Keratinocyte (primary cell): ENCODE results near the gene SLC38A4.

ENCODE experiments used
- EZH2 ChIP-seq: IDR thresholded peaks from one replicate; pipeline ENCODE4 v1.6.1; 2012; ENCODE audit warnings: inconsistent platforms, mild to moderate bottlenecking, low read length, moderate library complexity
- TF ChIP-seq, protein P1 (sequence below), 3 experiments: IDR thresholded peaks in 1 of 3; conservative IDR thresholded peaks in 1 of 3; optimal IDR thresholded peaks in 1 of 3; 2 replicates in 2 of 3; 3 replicates in 1 of 3; pipeline versions ENCODE3 to v1.5.1; 2011; ENCODE audit warnings: low read length in 3 of 3, mild to moderate bottlenecking in 3 of 3, moderate library complexity in 2 of 3, control low read depth in 1 of 3, inconsistent platforms in 1 of 3; ENCODE audit not compliant: insufficient read depth in 2 of 3; ENCODE audit errors: extremely low read depth in 1 of 3

DNA sequence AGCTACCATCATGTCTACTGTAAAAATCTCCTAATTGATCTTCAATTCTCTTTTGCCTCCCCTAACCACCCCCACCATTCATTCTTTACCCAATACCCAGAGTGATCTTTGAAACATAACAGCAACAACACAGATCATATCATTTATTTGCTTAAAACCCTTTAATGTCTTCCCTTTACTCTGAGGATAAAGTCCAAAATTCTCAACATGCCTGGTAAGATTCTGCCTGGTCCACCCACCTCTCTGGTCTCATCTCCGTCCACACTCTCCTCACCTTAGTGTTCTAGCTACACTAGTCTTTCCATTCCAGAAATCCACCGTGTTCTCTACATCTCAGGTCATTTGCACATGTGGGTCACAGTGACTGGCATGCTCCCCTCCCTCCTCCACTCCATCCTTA, 27.7 kb downstream of the SLC38A4 start:
- TF ChIP-seq EZH2, result no peak
- TF ChIP-seq, protein P1, sequence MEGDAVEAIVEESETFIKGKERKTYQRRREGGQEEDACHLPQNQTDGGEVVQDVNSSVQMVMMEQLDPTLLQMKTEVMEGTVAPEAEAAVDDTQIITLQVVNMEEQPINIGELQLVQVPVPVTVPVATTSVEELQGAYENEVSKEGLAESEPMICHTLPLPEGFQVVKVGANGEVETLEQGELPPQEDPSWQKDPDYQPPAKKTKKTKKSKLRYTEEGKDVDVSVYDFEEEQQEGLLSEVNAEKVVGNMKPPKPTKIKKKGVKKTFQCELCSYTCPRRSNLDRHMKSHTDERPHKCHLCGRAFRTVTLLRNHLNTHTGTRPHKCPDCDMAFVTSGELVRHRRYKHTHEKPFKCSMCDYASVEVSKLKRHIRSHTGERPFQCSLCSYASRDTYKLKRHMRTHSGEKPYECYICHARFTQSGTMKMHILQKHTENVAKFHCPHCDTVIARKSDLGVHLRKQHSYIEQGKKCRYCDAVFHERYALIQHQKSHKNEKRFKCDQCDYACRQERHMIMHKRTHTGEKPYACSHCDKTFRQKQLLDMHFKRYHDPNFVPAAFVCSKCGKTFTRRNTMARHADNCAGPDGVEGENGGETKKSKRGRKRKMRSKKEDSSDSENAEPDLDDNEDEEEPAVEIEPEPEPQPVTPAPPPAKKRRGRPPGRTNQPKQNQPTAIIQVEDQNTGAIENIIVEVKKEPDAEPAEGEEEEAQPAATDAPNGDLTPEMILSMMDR (optimal IDR thresholded peaks at IDR 0.05 in 1 of 3, IDR thresholded peaks at IDR 0.05 in 1 of 3, conservative IDR thresholded peaks at IDR 0.05 in 1 of 3; ENCODE audit: extremely low read depth in 1 of 3, insufficient read depth in 2 of 3, low read length in 3 of 3), result no peak
